GM18951 (cell line): ENCODE data around the gene ANKRD34A.

Experiments used
- POLR2A ChIP-seq: IDR thresholded peaks from 4 replicates; pipeline ENCODE4 v1.6.1; 2011; ENCODE audit warnings: mild to moderate bottlenecking; ENCODE audit not compliant: insufficient read length, insufficient read depth; ENCODE audit errors: extremely low read depth
- in situ Hi-C: fragments of 300-500 bp; cut with MboI; formaldehyde crosslinking; loops from one replicate; pipeline ENCODE4 v1.12.0; 2022; ENCODE audit warnings: low sequenced_read_pairs, mixed read lengths, inconsistent platforms; ENCODE audit not compliant: unreplicated experiment

Gene ANKRD34A

DNA sequence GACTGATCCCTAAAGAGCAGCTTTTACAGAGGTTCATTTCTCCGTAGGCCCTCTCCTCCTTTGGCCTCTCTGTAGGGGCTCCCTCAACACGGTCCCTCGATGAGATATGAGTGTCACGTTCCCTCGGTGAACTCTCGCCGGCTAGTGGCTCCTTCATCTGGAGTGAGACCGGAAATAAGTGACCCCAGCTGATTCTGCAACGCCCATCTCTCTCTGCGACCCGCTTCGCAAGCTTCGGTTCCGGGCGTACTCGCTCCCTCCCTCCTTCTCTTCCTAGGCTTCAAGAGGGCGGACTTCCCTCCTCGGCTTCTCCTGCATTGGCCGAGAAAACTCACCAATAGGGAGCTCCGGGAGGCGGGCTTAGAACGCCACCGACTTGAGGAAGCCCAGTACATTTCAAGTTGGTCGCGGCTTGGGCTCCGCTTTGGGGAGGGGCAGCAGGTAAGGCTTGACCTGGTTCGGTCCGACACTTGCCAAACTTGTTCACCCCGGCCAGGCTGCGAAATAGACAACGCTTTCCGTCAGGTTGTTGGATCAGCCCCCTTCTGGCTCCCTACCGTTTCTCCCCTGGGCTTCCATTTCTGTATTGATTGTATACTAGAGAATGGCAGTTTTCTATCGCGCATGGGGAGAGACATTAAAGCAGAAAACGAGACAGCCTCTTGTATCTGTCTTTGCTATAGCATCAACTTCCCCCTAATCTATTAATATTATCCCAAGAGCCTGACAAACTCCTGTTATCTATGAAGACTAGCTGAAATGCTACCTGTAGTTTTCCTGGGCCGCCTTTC, at the start of gene ANKRD34A, which contains the start of gene POLR3GL:
TSS of gene ANKRD34A (minus strand) at position 248 of the 791 bp plus-strand sequence. CDS start 2,816 bp downstream, outside the sequence.
TSS of gene POLR3GL (plus strand) at position 363 of the 791 bp plus-strand sequence. CDS start 10,176 bp downstream, outside the sequence.
- in situ Hi-C loops: no loop called here
- TF ChIP-seq POLR2A: peak; percentile 96

DNA sequence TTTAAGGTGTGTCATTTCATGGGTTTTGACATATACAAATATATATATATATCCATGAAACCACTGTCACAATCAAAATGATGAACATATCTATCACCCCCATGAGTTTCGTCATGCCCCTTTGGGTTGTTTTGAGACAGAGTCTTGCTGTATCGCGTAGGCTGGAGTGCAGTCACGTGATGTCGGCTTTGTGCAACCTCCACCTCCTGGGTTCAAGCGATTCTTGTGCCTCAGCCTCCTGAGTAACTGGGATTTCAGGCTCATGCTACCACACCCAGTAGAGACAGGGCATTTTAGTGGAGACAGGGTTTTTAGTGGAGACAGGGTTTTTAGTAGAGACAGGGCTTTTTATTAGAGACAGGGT, 49.2 kb upstream of the ANKRD34A start:
- no peak for TF ChIP-seq POLR2A
- in situ Hi-C loops: loop anchor here (5.0 kb wide), 1 partner anchor 36 kb away; no protein-coding TSS in a partner anchor

DNA sequence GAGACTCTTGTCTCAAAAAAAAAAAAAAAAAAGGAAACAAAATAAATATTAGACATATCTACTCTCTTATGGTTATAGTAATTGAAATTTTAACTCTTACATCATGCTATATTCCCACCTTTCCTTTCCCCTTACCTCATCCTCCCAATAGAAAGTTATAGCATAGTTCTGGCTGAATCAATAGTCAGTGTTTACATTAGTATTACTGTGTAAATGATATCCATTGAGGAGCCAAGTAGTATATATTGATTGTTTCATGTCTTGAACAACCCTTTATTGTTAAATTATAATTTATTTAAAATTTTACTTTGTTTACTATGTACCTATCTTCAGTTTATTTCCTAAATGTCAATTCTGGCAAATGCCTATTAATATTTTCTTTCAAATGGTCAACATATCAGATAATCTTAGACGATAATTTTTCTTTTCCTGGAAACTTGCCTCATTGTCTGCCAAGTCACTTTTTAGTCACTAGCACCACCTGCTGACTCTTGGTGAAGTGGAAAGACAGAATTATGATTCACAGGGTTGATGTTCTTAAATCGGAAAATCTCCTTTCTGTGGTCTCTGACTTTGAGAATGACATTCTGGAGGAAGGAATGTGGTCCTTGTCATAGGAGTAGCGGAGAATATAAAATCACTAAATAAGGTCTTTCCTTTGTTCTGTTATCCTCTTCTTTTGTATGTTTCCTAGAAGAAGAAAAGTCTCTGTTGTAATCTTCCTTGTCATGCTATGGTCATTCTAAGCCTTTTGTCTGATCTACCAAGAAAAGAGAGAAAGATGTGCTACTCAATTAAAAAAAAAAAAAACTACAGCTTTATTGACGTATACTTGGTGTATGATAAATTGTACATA, 48.6 kb upstream of the ANKRD34A start:
- no peak for TF ChIP-seq POLR2A
- in situ Hi-C loops: loop anchor here (5.0 kb wide), 1 partner anchor 36 kb away; no protein-coding TSS in a partner anchor

DNA sequence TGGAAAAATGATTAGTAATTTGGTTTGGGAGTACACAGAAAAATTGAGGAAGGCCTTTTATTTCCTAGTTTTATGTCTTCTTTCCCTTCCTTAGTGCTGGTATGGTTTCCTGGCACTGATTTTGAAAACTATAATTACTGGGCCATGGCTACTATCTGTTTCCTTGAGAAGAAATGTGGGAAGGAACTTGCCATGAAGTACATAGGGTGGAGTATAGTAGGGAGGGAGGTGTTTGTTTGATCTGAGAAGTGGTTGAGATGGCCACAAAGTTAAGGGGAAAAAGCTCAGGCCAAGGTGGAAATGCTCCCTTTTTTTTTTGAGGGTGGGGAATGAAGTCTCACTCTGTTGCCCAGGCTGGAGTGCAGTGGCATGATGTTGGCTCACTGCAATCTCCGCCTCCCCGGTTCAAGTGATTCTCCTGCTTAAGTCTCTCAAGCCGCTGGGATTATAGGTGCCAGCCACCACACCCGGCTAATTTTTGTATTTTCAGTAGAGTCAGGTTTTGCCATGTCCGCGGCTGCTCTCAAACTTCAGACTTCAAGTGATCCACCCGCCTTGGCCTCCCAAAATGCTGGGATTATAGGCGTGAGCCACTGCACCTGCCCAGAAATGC, 45.9 kb upstream of the ANKRD34A start:
- no peak for TF ChIP-seq POLR2A
- in situ Hi-C loops: loop anchor here (5.0 kb wide), 1 partner anchor 33 kb away; no protein-coding TSS in a partner anchor

DNA sequence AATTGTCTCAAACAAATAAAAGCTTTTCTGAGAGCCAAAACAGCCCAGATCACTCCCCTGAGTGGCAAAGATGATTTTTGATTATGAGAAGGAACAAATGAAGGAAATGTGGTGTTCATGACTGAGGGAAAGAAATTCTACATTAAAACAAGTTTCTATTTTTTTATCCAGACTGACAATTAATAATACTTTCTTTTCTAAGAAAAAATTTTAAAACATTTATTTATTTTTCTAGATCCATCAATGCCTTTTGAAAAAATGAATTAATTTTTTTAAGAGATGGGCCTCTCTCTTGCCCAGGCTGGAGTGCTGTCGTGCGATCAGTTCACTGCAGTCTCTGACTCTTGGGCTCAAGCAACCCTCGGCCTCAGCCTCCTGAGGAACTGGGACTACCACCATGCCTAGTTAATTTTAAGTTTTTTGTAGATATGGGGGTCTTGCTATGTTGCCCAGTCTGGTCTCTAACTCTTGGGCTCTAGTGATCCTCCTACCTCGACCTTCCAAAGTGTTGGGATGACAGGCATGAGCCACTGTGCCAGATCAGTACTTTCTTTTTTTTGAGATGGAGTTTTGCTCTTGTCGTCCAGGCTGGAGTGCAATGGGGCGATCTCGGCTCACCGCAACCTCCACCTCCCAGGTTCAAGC, 43.2 kb upstream of the ANKRD34A start:
- no peak for TF ChIP-seq POLR2A
- in situ Hi-C loops: no loop called here

DNA sequence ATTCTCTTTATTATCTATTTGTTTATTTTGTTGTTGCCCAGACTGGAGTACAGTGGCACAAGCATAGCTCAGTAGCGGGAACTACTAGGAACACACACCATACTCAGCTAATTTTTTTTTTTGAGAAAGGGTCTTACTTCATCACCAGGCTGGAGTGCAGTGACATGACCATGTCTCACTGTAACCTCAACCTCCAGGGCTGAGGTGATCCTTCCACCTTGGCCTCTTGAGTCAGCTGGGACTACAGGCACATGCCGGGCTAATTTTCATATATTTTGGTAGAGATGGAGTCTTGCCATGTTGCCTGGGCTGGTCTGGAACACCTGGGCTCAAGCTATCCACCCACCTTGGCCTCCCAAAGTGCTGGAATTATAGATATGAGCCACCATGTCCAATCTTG, 37.3 kb upstream of the ANKRD34A start:
- in situ Hi-C loops: no loop called here

DNA sequence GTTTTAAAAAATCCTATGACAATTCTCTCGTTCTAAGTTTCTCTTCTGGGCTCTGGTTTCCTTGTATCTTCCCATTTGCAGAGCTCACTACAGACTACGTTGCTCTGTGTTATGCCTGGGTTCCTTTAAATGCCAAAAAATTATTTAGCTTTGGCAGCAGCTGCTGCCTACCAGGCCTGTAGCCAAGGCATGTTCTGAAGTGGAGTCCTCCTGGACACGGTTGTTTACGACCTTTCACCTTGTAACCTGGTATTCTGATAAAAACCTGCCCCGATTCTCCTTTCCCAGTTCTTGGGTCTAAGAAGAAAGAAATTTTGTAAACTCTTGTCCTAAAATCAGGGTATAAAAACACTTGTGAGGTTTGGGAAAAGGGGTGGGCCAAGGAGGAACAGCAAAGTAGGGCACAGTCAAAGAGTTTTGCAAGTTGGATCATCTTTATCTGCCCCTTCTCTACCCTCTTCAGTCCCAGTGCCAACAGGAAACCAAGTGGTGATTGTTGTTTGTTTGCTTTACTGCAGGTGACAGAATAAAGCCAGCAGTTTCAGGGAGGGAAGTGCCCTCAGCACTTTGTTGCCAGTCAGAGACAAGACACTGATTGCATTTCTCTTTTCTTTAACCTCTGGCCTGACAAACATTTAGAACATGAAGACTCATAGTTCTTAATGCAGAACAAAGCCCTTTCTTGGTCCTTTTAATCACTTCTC, 35.1 kb upstream of the ANKRD34A start:
- no peak for TF ChIP-seq POLR2A
- in situ Hi-C loops: no loop called here

More for the DNA sequence above, 37.3 kb upstream of the ANKRD34A start:
- no peak for TF ChIP-seq POLR2A

DNA sequence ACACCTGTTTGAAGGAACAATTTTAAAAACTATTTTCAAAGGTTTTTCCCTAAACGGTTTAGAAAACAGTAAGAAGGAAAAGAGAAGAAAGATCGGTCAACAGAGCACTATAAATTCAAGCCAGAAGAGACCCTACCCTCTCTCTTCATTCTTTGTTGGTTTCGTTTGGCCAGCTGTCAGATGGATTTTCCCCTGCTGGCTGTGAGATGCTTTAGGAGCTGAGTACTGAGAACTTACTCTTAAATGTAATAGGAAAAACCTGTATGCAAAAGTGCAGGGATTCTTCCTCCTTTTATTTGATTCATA, 33.3 kb upstream of the ANKRD34A start:
- in situ Hi-C loops: no loop called here
- no peak for TF ChIP-seq POLR2A

DNA sequence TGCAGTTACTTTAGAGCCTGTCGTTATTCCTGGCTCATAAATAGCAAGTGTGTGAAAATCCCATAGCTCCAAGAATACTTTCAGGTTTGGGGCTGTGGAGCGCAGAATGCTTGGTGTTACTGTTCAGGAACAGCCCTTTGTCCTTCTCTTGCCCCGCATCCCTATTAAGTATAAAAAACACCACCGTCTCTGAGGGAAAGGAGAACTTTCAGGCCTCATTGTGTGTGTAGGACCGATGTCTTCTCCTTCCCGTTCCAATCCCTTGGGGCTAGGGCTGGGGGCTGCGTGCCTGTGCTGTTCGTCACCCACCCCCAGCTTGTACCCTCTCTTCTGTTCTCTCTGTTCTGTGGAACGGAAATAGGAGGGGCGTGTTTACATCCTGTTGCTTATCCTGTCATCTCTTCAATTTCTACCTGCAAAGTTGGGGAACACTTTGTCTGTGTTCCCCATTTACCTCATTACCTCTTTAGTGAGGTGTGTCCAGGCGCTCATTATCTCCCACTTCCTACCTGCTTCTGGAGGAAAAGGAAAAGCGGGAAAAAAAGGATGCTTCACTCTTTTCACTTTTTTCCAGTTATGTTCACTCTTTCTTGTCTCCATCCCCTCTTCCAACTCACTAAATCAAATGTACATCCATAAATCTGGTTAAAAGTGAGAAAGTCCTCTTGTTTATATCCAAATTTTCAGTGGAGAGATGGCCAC, 32.8 kb upstream of the ANKRD34A start:
- in situ Hi-C loops: no loop called here
- peak; percentile 41 for TF ChIP-seq POLR2A

DNA sequence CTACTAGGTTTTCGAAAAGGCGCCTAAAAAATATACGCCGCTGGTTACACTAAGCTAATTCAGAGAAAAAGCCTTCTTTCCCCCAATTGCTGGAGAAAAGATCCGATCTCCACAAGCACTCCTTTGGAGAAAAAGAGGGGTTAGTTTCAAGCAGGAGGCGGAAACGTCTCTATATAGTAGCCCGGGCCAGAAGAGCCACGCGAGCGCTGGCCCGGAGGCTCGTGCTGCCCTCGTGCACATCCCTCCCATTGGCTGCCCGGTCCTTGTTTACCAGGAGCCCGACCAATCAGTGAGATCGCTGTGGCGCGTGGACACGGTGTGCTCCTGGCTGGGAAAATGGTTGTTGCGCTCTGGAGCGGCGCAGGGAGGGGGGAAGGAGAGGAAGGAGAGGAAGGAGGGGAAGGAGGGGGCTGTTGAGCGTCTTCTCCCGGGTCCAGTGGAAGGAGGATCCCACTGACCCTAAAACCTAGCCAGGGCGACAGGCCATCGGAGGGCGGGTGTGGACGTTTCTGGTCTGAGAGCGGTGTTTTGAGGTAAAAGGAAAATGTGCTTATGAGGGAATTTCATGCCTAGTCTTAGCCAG, 32.1 kb upstream of the ANKRD34A start, which contains the start of gene TXNIP:
TSS of gene TXNIP (minus strand) at position 147 of the 583 bp plus-strand sequence. CDS start 313 bp downstream, outside the sequence.
- in situ Hi-C loops: no loop called here
- TF ChIP-seq POLR2A: peak; percentile 71

DNA sequence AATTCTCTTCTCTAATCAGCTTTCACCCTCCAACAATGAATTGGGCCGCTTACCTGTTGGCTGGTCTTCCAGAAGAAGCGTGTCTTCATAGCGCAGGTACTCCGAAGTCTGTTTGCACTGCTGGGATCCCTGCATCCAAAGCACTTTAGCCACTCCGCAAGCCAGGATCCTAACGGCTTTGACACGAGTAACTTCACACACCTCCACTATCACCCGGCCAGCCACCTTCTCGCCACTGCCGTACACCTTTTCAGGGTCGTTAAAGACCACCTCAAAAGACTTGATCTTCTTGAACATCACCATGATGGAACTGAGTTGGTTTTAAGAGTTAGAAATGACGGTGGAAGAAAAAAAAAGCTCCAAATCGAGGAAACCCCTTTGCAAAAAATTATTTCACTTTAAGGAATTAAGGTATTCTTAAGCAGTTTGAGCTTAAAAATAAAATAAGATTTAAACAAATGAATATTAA, 31.6 kb upstream of the ANKRD34A start:
- in situ Hi-C loops: no loop called here
- no peak for TF ChIP-seq POLR2A
